ENCODE data around the gene PLXND1. TPM values are rescaled to one million over a fixed set of nuclear protein-coding genes. Genes with fewer than 3 reads are reported as not detected.

PLXND1 gene
- total RNA-seq, 4 donors from 2014 or later, result 13.1 to 305 (median 48.2) TPM

DNA sequence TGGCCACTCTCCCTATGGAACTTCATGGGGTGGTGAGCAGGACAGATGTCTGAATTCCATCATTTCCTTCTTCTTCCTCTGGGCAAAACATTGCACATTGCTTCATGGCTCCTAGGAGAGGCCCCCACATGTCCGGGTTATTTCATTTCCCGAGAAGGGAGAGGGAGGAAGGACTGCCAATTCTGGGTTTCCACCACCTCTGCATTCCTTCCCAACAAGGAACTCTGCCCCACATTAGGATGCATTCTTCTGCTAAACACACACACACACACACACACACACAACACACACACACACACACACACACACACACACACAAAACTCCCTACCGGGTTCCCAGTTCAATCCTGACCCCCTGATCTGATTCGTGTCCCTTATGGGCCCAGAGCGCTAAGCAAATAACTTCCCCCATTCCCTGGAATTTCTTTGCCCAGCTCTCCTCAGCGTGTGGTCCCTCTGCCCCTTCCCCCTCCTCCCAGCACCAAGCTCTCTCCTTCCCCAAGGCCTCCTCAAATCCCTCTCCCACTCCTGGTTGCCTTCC, 76.2 kb downstream of the PLXND1 start:
- no peak for DNase-seq
- H3K27me3 ChIP-seq, result no peaks in the 10 kb centered on the region
- no peaks in the 10 kb centered on the region for H3K36me3 ChIP-seq
- H3K4me1 ChIP-seq, result peaks cover 0 to 4% (median 0%) of the 10 kb centered on the region in 4 donors
- no peak overlapping the region for H3K27ac ChIP-seq
- H3K4me3 ChIP-seq, result no peak overlapping the region
- no peaks in the 10 kb centered on the region for H3K9me3 ChIP-seq
- TF ChIP-seq, protein P1, sequence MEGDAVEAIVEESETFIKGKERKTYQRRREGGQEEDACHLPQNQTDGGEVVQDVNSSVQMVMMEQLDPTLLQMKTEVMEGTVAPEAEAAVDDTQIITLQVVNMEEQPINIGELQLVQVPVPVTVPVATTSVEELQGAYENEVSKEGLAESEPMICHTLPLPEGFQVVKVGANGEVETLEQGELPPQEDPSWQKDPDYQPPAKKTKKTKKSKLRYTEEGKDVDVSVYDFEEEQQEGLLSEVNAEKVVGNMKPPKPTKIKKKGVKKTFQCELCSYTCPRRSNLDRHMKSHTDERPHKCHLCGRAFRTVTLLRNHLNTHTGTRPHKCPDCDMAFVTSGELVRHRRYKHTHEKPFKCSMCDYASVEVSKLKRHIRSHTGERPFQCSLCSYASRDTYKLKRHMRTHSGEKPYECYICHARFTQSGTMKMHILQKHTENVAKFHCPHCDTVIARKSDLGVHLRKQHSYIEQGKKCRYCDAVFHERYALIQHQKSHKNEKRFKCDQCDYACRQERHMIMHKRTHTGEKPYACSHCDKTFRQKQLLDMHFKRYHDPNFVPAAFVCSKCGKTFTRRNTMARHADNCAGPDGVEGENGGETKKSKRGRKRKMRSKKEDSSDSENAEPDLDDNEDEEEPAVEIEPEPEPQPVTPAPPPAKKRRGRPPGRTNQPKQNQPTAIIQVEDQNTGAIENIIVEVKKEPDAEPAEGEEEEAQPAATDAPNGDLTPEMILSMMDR (IDR thresholded peaks at IDR 0.05), result no peak
- no peak for TF ChIP-seq POLR2A (IDR thresholded peaks at IDR 0.05)

DNA sequence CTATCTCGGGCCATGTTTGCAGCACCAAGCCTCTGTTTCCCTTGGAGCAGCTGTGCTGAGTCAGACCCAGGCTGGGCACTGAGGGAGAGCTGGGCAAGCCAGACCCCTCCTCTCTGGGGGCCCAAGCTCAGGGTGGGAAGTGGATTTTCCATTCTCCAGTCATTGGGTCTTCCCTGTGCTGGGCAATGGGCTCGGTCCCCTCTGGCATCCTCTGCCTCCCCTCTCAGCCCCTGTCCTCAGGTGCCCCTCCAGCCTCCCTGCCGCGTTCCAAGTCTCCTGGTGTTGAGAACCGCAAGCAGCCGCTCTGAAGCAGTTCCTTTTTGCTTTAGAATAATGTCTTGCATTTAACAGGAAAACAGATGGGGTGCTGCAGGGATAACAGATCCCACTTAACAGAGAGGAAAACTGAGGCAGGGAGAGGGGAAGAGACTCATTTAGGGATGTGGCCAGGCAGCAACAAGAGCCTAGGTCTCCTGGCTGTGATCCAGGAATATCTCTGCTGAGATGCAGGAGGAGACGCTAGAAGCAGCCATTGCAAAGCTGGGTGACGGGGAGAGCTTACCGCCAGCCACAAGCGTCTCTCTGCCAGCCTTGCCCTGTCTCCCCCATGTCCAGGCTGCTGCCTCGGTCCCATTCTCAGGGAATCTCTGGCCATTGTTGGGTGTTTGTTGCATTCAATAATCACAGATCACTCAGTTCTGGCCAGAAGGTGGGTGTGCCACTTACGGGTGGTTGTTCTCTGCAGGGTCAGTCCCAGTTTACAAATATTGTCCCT, 76.9 kb downstream of the PLXND1 start:
- Histone ChIP-seq H3K4me1 (peaks cover 0 to 4% (median 0%) of the 10 kb centered on the region in 4 donors), H3K9me3 (no peaks in the 10 kb centered on the region), H3K27me3 (no peaks in the 10 kb centered on the region), H3K4me3 (no peak overlapping the region), H3K27ac (no peak overlapping the region), H3K36me3 (no peaks in the 10 kb centered on the region)
- DNase-seq, result no peak
- no peak for TF ChIP-seq POLR2A (IDR thresholded peaks at IDR 0.05)
- TF ChIP-seq, protein P1 (IDR thresholded peaks at IDR 0.05), result no peak

DNA sequence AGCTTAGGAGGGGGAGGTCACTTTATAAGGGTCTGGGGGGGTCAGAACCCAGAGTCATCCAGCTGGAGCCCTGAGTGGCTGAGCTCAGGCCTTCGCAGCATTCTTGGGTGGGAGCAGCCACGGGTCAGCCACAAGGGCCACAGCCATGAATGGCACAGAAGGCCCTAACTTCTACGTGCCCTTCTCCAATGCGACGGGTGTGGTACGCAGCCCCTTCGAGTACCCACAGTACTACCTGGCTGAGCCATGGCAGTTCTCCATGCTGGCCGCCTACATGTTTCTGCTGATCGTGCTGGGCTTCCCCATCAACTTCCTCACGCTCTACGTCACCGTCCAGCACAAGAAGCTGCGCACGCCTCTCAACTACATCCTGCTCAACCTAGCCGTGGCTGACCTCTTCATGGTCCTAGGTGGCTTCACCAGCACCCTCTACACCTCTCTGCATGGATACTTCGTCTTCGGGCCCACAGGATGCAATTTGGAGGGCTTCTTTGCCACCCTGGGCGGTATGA, 77.8 kb downstream of the PLXND1 start, which contains the start of gene RHO:
Gene RHO, plus strand, starts transcription at position 51 of the 512 bp plus-strand sequence. Its CDS starts 95 bp downstream, at position 146.
- H3K9me3 ChIP-seq, result no peaks in the 10 kb centered on the region
- H3K4me3 ChIP-seq, result no peak within 1 kb of the TSS
- peaks cover 0 to 4% (median 0%) of the 10 kb centered on the region in 4 donors for H3K4me1 ChIP-seq
- H3K27ac ChIP-seq, result no peak within 1 kb of the TSS
- H3K27me3 ChIP-seq, result no peaks in the 10 kb centered on the region
- H3K36me3 ChIP-seq, result no peaks in the 10 kb centered on the region
- TF ChIP-seq POLR2A (IDR thresholded peaks at IDR 0.05), result no peak
- TF ChIP-seq, protein P1 (IDR thresholded peaks at IDR 0.05), result no peak
- DNase-seq, result no peak

DNA sequence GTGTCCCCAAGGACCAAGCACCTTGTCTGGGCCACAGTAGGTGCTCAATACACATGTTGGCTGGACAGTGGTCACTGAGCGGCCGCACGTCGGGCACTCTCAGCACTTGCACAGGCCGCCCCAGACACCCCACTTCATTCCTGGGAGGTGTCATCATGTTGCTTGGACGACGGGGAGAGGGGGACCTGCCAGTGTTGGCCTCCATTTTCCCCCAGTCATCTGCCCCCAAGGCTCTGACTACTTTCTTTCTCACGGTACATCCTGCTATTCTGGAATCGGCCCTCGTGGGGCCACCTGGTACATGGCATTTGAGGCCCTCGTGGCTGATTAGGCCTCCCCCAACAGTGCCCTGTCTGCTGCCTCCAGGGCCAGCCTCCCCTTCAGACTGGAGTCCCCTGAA, 79.2 kb downstream of the PLXND1 start:
- Histone ChIP-seq H3K27me3 (no peaks in the 10 kb centered on the region), H3K27ac (no peak overlapping the region), H3K36me3 (no peaks in the 10 kb centered on the region), H3K9me3 (no peaks in the 10 kb centered on the region), H3K4me3 (no peak overlapping the region), H3K4me1 (peaks cover 0 to 4% (median 0%) of the 10 kb centered on the region in 4 donors)
- TF ChIP-seq POLR2A (IDR thresholded peaks at IDR 0.05), result no peak
- TF ChIP-seq, protein P1 (IDR thresholded peaks at IDR 0.05), result no peak
- no peak for DNase-seq

DNA sequence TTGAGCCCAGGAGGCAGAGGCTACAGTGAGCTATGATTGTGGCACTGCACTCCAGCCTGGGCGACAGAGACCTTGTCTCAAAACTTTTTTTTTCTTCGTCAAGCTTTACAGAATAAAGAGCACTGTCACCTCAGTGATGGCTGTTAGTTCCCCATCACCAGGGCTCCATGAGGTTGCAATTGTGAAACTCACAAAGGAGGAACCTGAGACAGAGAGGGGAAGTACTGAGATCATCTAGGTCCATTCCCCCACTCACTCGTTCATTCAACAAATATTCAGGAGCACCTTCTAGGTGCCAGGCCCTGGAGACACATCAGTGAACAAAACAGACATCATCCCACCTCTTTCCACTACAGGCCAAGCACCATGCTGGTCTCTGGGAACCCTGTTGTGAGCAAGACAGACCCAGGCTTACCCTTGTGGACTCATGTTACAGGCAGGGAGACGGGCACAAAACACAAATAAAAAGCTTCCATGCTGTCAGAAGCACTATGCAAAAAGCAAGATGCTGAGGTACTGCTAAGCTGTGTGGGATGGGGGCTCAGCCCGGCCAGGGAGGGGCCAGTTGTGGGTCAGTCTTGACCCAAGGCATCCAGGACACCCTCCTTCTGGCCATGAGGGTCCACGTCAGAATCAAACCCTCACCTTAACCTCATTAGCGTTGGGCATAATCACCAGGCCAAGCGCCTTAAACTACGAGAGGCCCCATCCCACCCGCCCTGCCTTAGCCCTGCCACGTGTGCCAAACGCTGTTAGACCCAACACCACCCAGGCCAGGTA, 80.2 kb downstream of the PLXND1 start:
- Histone ChIP-seq H3K27ac (peak overlapping the region in 1 of 4 donors; percentile 38), H3K27me3 (no peaks in the 10 kb centered on the region), H3K4me3 (no peak overlapping the region), H3K9me3 (no peaks in the 10 kb centered on the region), H3K4me1 (peaks cover 0 to 4% (median 0%) of the 10 kb centered on the region in 4 donors), H3K36me3 (no peaks in the 10 kb centered on the region)
- TF ChIP-seq POLR2A (IDR thresholded peaks at IDR 0.05), result no peak
- TF ChIP-seq, protein P1 (IDR thresholded peaks at IDR 0.05), result no peak
- peak in 2 of 3 donors; percentile 40 to 55 for DNase-seq
